ENCODE results near the gene AQP12B. TPM values are rescaled to one million over a fixed set of nuclear protein-coding genes. Genes with fewer than 3 reads are reported as not detected.

AQP12B gene
- total RNA-seq, 1 experiment from 2014 or later = not detected

DNA sequence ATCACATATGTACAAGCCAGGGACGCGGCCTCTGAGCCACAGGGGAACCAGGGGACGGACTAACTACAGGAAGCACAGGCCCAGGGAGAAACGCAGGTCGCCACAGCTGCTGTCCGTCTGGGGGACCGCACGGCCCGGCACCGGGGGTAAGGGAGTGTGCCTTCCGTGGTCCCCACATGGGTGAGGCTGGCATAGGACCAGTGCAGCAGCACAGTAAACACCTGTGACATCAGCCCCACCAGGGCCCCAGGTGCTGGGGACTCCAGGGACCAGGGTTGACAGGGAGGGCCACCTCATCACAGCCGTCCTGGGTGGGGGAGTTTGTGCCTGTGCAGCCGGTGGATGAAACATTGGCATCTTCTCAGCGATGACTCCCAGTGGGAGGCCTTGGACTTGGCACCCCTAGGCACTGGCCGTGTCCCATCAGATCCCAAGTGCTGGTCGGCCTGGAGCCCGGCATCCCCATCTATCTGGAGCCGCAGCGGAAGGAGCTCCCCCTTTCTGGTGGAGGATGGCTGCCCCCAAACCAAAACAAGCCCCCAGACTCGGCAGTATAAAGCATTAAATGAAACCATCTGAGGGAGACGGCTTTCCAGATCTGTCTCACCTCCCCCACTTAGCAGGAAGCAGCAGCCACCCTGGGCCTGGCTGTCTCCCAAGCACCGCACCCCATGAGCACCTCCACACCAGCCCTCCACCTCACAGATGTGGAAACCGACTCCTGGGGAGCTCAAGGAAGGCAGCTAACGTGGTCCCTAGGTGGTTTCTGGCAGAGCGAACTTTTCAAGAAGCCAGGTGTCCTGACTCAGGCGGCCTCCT lies 31.5 kb upstream of the AQP12B start:
- Histone ChIP-seq H2AFZ (ENCODE audit: low read length) (no peak overlapping the region), H4K20me1 (ENCODE audit: low read length) (no peaks in the 10 kb centered on the region), H3F3A (ENCODE audit: low read length, unreplicated experiment) (no peaks in the 10 kb centered on the region), H3K4me1 (ENCODE audit: insufficient read depth, low read length) (no peaks in the 10 kb centered on the region), H3K9me3 (ENCODE audit: low read length) (no peaks in the 10 kb centered on the region), H3K4me3 (ENCODE audit: low read length) (no peak overlapping the region), H3K79me2 (ENCODE audit: low read length) (no peaks in the 10 kb centered on the region), H3K27ac (ENCODE audit: low read length) (no peak overlapping the region), H3K9ac (ENCODE audit: low read length) (no peak overlapping the region), H3K4me2 (ENCODE audit: low read length) (no peak overlapping the region), H3K27me3 (ENCODE audit: low read length) (peaks cover 58% of the 10 kb centered on the region), H3K36me3 (ENCODE audit: low read depth, low read length) (no peaks in the 10 kb centered on the region), H3K9me2 (replicated peaks; ENCODE audit: low read length) (no peaks in the 10 kb centered on the region)
- ChIA-PET POLR2A (ENCODE audit: unreplicated experiment) (no interaction called here), CTCF (no interaction called here)
- ATAC-seq (no peak), DNase-seq (no peak)
- TF ChIP-seq EZH2 (IDR thresholded peaks at IDR 0.05; ENCODE audit: low read length, unreplicated experiment) = no peak
- TF ChIP-seq EZH2phosphoT487 (IDR thresholded peaks at IDR 0.05; ENCODE audit: borderline replicate concordance, low read length) = no peak
- TF ChIP-seq, protein P1, sequence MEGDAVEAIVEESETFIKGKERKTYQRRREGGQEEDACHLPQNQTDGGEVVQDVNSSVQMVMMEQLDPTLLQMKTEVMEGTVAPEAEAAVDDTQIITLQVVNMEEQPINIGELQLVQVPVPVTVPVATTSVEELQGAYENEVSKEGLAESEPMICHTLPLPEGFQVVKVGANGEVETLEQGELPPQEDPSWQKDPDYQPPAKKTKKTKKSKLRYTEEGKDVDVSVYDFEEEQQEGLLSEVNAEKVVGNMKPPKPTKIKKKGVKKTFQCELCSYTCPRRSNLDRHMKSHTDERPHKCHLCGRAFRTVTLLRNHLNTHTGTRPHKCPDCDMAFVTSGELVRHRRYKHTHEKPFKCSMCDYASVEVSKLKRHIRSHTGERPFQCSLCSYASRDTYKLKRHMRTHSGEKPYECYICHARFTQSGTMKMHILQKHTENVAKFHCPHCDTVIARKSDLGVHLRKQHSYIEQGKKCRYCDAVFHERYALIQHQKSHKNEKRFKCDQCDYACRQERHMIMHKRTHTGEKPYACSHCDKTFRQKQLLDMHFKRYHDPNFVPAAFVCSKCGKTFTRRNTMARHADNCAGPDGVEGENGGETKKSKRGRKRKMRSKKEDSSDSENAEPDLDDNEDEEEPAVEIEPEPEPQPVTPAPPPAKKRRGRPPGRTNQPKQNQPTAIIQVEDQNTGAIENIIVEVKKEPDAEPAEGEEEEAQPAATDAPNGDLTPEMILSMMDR (conservative IDR thresholded peaks at IDR 0.05; ENCODE audit: low read depth, low read length) = no peak
- BruUV-seq (replicated peaks) = no TSS peak
- intact Hi-C loops (cut with micrococcal nuclease) = no loop called here

DNA sequence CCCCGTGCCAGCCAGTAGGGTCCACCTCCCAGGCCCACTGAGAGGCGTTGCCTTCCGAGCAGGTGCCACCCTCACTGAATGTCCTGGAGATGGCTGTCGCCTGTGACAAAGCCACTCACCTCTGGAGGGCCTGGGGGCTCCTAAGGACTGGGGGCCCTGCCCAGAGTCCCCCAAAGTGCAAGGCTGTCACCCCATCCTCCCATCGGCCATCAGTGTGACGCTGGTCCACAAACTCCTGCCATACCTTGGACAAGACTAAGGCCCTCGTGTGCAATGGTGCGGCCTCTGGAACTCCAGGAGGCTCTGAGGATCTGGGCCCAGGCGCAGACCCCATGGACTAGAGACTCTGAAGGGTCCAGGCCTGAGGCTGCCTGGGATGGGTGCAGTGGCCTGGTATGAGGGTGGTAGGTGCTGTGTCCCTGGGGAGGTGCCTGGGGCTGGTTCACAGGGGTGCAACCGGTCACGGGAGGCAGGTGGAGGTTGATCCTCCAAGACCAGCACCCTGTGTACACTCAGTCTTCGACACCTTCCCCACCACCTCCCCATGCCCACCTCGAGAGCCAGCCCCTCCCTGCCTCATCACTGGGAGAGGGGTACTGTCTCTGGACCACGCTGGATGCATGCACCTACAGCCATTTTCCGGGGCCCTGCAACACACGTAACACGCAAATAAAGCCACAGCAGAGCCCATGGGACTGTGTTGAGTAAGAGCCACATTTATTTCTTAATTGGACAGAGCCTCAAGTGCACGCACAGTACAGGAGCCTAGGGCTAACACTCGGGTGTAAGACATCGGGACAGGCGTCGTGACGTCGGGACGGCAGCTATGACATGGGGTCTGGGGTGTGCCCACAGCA lies 30.6 kb upstream of the AQP12B start:
- H3K36me3 ChIP-seq (ENCODE audit: low read depth, low read length) = no peaks in the 10 kb centered on the region
- H3K4me2 ChIP-seq (ENCODE audit: low read length) = no peak overlapping the region
- DNase-seq (no peak), ATAC-seq (no peak)
- no peak overlapping the region for H3K4me3 ChIP-seq (ENCODE audit: low read length)
- CTCF ChIA-PET = no interaction called here
- peaks cover 65% of the 10 kb centered on the region for H3K27me3 ChIP-seq (ENCODE audit: low read length)
- no peaks in the 10 kb centered on the region for H3K4me1 ChIP-seq (ENCODE audit: insufficient read depth, low read length)
- H3K9ac ChIP-seq (ENCODE audit: low read length) = no peak overlapping the region
- H4K20me1 ChIP-seq (ENCODE audit: low read length) = no peaks in the 10 kb centered on the region
- H3K9me2 ChIP-seq (replicated peaks; ENCODE audit: low read length) = no peaks in the 10 kb centered on the region
- H3F3A ChIP-seq (ENCODE audit: low read length, unreplicated experiment) = no peaks in the 10 kb centered on the region
- no peaks in the 10 kb centered on the region for H3K9me3 ChIP-seq (ENCODE audit: low read length)
- H3K79me2 ChIP-seq (ENCODE audit: low read length) = no peaks in the 10 kb centered on the region
- no TSS peak for BruUV-seq (replicated peaks)
- POLR2A ChIA-PET (ENCODE audit: unreplicated experiment) = no interaction called here
- no peak overlapping the region for H2AFZ ChIP-seq (ENCODE audit: low read length)
- intact Hi-C loops (cut with micrococcal nuclease) = no loop called here
- TF ChIP-seq, protein P1 (conservative IDR thresholded peaks at IDR 0.05; ENCODE audit: low read depth, low read length) = no peak
- no peak overlapping the region for H3K27ac ChIP-seq (ENCODE audit: low read length)

DNA sequence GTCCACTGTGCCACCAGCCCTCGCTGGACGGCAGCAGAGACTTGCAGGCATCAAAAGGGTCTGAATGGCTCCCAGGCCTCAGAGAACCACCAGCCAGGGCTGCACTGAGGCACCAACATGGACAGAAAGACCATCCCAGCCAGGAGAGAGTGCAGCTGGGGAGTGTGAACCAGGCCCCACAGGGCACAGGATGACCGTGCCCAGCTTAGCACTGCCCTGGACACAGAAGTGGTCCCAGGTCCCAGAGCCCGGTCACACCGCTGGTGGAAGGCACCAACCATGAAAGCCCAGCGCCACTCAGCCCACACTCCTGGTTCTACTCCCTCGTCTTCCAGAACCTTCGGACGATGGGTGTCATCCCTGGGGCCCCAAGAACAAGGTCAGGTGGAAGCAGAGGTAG lies 29.4 kb upstream of the AQP12B start:
- ATAC-seq = no peak
- Histone ChIP-seq H3K4me3 (ENCODE audit: low read length) (no peak overlapping the region), H3K9ac (ENCODE audit: low read length) (no peak overlapping the region), H3K4me1 (ENCODE audit: insufficient read depth, low read length) (no peaks in the 10 kb centered on the region), H2AFZ (ENCODE audit: low read length) (no peak overlapping the region), H3K79me2 (ENCODE audit: low read length) (no peaks in the 10 kb centered on the region), H3K27ac (ENCODE audit: low read length) (no peak overlapping the region), H3K36me3 (ENCODE audit: low read depth, low read length) (no peaks in the 10 kb centered on the region), H3K9me2 (replicated peaks; ENCODE audit: low read length) (no peaks in the 10 kb centered on the region), H3K4me2 (ENCODE audit: low read length) (no peak overlapping the region), H3K9me3 (ENCODE audit: low read length) (no peaks in the 10 kb centered on the region), H3F3A (ENCODE audit: low read length, unreplicated experiment) (no peaks in the 10 kb centered on the region), H3K27me3 (ENCODE audit: low read length) (peaks cover 64% of the 10 kb centered on the region), H4K20me1 (ENCODE audit: low read length) (no peaks in the 10 kb centered on the region)
- BruUV-seq (replicated peaks) = no TSS peak
- TF ChIP-seq, protein P1 (conservative IDR thresholded peaks at IDR 0.05; ENCODE audit: low read depth, low read length) = no peak
- TF ChIP-seq EZH2 (IDR thresholded peaks at IDR 0.05; ENCODE audit: low read length, unreplicated experiment) = no peak
- ChIA-PET CTCF (no interaction called here), POLR2A (ENCODE audit: unreplicated experiment) (no interaction called here)
- intact Hi-C loops (cut with micrococcal nuclease) = no loop called here
- no peak for DNase-seq
